Myometrial cell (primary cell): ENCODE results near the gene TRABD2B. TPM values are rescaled to one million over a fixed set of nuclear protein-coding genes. Genes with fewer than 3 reads are reported as not detected.

ENCODE experiments used
- total RNA-seq: library from RNA; depleted of rRNA; stranded (reverse); fragments of >200 nt; gene quantifications from 2 replicates; pipeline ENCODE4 v1.2.3, GENCODE V29; 2015

The TRABD2B gene
- not detected in 2 replicates for total RNA-seq

GRCh38 chr1:47997289-47998200 lies at the start of gene TRABD2B:
Gene TRABD2B, minus strand, starts transcription at chr1:47997385.

Other genes starting within 250 kb of the TRABD2B start
- gene SLC5A9, start 225.3 kb upstream of the TRABD2B start, total RNA-seq, result not detected in 2 replicates